Head of caudate nucleus (tissue), 42 donors: Measurements from ENCODE around the gene GPER1.

ENCODE experiments used
- DNase-seq, 42 donors: peaks; one replicate each; pipeline versions ENCODE4 v3.0.0 to v3.0.0-alpha.2; 2020 to 2021; ENCODE audit warnings: mixed read lengths in 7 of 42
- intact Hi-C: fragments of 100-400 bp; cut with DNase I; formaldehyde crosslinking; loops from one replicate; pipeline ENCODE4 v1.15.0; 2022

Gene GPER1

GRCh38 chr7:1096156-1097119 is 8.5 kb downstream of the GPER1 start:
- DNase-seq, result peak in 7 of 42 donors; percentile 27 to 63 (median 49)
- intact Hi-C loops, result no loop called here

DNA sequence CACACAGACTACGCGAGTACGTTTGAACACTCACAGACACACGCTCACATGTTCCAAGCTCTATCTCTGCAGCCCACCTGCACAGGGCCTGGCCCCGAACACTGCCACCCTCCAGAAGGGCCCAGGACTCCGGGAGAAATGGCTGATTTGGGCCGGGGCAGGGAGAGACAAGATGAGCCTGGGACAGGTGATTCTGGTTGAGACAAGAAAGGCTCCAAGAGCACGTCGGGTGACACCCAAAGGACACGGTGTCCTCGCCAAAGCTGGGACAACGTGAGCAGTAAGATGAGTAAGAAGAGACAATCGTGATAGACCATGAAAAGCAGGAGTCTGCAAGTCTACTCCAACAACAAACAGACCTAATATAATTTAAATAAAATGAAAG is 9.2 kb downstream of the GPER1 start:
- intact Hi-C loops, result no loop called here
- no peak for DNase-seq

DNA sequence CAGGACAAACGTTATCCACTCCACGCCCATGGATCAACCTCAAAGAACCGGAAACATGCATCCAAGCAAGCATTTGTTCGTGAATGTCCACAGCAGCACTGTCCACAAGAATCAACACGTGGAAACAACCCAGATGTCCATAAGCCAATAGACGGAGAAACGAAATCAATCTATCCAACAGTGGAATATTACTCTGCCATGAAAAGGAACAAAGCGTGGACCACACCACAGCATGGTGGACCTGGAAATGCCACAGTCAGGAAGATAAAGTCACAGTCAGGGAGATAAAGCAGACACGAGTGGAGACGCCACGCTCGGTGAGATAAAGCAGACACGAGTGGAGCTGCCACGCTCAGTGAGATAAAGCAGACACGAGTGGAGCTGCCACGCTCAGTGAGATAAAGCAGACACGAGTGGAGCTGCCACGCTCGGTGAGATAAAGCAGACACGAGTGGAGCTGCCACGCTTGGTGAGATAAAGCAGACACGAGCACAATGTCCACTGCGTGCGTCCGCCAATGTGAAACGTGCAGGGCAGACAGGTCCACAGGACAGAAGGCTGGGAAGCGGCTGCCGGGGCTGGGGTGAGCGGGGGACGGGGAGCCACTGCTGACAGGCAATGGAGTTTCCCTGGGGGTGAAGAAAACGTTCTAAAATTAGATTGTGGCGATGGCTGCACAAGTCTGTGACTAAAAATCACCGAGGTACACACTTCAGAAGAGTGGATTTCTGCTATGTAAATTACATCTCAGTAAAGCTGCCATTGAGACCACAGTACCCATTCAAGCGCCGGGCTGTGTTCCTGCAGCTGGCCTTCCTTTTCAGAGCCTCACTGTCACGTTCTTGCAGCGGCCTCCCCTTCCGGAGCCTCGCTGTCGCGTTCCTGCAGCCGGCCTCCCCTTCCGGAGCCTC is 10.6 kb downstream of the GPER1 start:
- DNase-seq, result no peak
- intact Hi-C loops, result no loop called here

- intact Hi-C loops, result no loop called here
- no peak for DNase-seq
These were observed 11.2 kb downstream of the GPER1 start for GRCh38 chr7:1099154-1099542.

- DNase-seq, result no peak
These were observed 11.7 kb downstream of the GPER1 start for GRCh38 chr7:1099637-1100036.

DNA sequence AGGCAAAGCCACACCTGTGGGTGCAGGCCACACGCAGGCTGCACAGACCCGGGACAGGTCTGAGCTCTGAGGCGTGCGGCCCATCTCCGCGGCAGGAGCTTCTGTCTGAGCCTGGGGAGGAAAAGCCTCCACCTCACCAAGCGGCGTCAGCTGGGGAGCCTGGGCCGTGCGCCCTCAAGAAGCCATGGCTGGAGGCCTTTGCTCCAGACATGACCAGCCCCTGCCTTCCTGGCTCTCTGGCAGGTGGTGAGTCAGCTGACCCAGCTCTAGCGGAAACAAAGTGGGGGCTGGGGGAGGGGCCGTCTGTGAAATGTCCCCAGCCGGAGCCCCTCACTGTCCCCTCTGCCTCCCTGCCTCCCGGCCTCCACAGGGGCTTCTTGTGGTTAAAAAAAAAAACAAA is 12.5 kb downstream of the GPER1 start:
- DNase-seq, result no peak
- intact Hi-C loops, result no loop called here

More at GRCh38 chr7:1099637-1100036, 11.7 kb downstream of the GPER1 start:
- intact Hi-C loops, result no loop called here

DNA sequence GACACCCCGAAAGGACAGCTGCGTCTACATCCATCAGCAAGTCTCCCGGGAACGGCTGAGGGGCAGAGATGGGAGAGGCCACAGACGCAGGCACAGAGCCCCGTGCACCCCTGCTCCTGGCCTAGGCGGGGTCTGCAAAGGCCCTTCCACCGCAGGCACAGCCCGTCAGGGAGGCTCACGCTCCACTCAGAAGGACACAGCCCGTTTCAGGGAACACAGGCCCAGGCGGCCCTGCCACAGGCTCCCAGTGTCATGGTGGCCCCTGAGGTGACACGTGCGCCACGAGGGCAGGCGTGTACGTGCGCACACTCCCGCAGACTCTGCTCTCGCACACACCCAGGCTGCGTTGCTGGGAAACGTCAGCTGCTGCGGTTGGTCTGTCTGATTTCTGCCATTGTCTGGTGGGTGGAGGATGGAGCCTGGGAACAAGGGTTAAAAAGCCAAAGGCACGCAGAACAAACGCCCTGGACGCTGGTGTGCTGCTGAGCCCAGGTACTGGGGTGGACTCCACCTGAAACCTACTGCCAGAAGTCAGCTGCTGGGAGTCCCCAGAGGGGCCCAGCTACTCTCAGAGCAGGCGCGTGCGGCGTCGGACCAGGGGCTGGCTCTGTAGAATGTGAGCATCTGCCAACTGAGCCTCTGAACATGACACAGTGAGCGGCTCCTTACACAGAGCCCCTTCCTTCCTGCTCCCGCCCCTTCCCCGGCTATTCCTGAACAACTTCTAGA is 13.1 kb downstream of the GPER1 start:
- intact Hi-C loops, result no loop called here
- peak in 30 of 42 donors; percentile 36 to 82 (median 63) for DNase-seq

DNA sequence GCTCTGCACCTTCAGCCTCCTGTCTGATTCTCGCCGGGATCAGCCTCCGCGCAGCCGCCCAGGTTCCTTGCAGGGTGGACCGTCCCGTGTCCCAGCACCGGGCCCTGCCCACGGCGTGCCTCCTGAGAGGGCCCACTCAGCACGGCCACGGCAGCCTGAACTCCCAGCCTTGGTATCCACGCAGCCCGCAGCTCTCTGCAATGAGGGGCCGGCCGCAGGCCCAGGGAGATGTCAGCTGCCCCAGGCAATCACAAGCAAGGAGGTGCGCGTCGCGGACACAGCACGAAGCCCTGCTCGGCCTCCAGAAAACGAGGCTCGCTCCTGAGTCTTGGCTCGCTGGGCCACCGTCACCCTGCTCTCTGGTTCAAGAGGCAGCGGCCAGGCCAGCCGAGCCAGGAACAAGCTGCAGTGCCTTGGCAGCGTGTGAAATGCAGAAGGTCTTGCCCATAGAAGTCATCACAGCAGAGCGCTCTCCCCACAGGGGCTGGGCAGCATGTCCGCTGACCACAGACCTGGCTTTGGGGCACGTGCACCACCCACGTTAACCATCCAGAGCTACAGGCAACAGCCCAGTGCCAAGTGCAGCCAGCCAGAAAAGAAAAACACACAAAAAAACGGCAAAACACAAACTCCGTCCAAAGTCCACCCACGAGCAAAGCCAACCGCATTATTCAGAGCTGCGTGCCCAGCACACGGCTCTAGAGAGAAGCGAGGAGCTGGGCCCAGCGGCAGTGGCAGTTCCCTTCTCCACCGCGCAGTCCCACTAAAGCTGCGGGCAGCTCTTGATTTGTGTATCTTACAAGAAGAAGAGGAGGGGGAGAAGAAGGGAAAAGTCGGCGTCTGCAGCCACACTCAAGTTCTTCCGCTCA is 13.9 kb downstream of the GPER1 start:
- no peak for DNase-seq
- intact Hi-C loops, result no loop called here

- intact Hi-C loops, result no loop called here
- DNase-seq, result no peak
These were observed 15.3 kb downstream of the GPER1 start for GRCh38 chr7:1103009-1103788.

DNA sequence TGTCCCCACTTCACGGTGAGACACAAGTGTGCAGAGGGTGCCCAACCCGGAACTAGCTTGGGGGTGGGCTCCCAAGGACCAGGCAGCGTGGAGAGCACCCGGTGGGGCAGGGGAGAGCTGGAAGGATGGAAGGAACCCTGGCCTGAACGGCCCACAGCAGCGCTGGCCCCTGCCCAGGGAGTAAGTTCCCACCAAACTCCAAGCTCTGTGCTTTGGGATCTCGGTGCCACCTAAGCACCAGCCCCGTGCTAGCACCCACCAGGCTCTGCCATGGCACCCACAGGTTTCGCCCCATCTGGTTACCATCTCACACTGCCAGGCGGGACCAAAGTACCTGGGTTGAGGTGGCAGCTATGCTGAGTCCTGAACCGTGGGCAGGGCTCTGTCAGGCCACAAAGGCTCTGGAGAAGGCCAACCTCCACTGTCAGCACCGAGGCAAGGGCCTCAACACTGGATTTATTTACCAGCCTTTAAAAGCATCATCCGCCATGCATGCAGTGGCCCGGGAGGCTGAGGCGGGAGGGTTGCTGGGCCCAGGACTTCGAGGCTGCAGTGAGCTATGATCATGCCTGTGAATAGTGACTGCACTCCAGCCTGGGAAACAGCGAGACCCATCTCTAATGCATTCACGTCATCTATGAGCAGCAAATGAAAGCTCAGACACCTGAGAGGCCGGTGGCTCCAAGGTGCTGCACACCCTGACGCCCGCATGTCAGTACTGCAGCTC is 16.0 kb downstream of the GPER1 start:
- DNase-seq, result no peak
- intact Hi-C loops, result no loop called here

GRCh38 chr7:1104516-1105179 is 16.7 kb downstream of the GPER1 start:
- no peak for DNase-seq
- intact Hi-C loops, result no loop called here

DNA sequence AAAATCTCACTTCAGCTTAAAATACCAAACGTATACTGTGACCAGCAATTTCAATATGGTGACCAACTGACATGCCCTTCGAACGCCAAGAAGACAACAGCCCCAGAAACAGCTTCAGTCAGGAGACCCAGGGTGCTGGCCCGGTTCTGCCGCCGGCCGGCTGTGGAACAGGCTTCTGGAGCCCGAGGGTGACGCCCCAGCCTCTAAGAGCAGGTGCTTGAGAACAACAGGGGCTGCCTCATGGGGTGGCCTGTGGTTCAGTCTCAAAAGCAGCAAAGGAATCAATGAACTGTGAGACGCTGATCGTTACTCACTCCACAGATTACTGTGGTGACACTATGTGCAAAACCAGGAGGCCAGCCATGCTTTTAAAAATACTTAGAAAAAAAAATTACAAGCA is 17.3 kb downstream of the GPER1 start:
- DNase-seq, result no peak
- intact Hi-C loops, result no loop called here

DNA sequence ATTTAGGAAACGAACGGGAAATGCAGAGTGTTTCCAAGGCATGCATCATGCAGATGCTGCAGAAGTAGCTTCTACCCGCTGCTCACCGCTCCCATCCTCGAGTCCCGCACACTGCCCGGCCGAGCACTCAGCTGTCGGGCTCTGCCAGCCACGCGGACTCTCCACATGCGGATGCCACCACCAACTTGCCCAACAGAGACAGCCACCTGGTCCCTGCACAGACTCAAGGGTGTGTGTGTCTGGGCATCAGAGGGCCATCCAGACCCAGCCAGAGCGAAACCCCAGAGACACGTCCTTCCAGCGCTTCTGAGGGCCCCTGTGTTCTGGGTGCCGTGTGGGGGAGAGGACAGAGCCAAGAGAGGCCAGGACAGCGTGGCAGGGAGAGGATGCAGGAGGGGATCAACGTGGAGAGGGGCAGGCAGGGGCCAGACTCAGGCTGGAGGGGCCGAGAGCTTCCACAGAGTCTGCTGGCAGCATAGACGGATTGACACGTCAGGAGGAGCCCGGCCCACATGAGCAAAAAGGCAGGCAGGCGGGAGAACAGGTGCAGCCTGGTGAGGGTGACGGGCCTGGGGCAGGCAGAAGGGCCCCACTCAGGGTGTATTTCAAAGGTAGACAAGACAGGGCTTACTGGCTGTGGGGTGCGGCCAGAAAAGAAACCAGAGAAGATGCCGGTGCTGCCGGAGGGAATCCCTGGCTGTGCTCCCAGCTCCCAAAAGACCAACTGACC is 18.3 kb downstream of the GPER1 start:
- no peak for DNase-seq
- intact Hi-C loops, result no loop called here

GRCh38 chr7:1106793-1107421 is 19.0 kb downstream of the GPER1 start:
- peak in 1 of 42 donors; percentile 8 for DNase-seq
- intact Hi-C loops, result no loop called here

DNA sequence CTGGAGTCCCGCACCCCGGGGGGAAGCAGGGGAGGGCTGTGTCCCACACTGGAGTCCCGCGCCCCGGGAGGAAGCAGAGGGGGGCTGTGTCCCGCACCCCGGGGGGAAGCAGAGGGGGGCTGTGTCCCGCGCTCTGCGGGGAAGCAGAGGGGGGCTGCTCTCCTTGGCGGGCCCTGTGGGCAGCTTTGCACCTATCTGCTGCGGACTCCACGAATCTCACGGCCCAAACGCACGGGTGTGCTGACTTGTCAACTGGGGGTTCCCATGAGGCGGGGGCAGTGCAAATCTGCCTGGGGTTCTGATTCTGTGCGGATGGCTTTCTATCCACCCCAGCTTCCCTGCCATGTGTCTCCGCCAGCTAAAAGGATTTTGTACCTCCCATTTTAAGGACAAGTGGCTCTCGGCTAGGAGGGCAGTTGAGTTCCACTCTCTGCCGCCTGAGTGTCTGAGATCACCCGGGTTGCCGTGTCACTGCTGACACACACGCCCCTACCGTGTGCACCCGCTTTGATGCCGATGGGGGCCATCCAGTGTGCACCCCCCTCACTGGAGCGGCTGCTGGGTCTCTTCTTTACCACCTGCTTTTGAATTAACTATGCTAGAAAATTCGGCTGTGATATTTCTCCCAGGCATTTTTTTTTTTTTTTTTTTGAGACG is 20.5 kb downstream of the GPER1 start:
- DNase-seq, result peak in 2 of 42 donors; percentile 12 to 24
- intact Hi-C loops, result no loop called here
